PC-9 (cell line): Measurements from ENCODE around the gene CHST15.

Experiments
- CTCF ChIP-seq: fragments of 200-600 bp; sonication (generic); conservative IDR thresholded peaks from 2 replicates; pipeline ENCODE4 v1.6.1; 2017; ENCODE audit warnings: mixed run types, antibody characterized with exemption, mild to moderate bottlenecking, moderate library complexity
- EZH2 ChIP-seq: fragments of 200-600 bp; sonication (generic); IDR thresholded peaks from 2 replicates; pipeline ENCODE4 v1.8.0; 2017; ENCODE audit warnings: antibody characterized with exemption, low read depth

- TF ChIP-seq CTCF (no peak), EZH2 (no peak)
These were observed 120.7 kb downstream of the CHST15 start for GRCh38 chr10:123972481-123973401.
